D721Med (cell line): Measurements from ENCODE around the gene EXOSC9.
A peak's percentile ranks its signal among the peaks of the same experiment; 100 is the strongest.

ENCODE experiments used
- DNase-seq: peaks from one replicate; pipeline ENCODE4 v3.0.0; 2011; ENCODE audit warnings: low spot score; ENCODE audit not compliant: insufficient read length
- FAIRE-seq: peaks from 2 replicates; lab custom pipeline; 2011; peaks lifted over from hg19 to GRCh38; lab: Jason Lieb, UNC
- CTCF ChIP-seq: IDR thresholded peaks from 2 replicates; pipeline ENCODE4 v1.5.1; 2012; ENCODE audit warnings: mild to moderate bottlenecking, control low read depth; ENCODE audit not compliant: insufficient read depth; ENCODE audit errors: missing control alignments

Gene EXOSC9

DNA sequence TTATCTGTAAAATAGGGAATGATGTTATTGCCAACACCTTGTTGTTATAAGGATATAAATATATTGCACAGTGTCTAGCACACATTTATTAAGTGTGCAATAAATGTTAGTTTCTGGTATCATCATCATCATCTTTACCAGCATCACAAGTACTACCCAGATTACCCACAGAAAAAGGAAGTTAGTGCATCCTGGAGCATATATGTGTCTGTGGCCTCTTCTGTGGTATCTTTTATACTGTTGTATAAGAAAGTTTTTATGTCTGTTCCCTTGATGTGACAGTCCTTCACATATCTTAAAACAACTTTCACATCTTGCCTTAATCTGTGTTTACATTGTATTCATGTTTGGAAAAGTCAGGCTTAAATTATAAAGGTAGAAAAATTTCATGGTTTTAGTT lies 10.0 kb downstream of the EXOSC9 start:
- TF ChIP-seq CTCF: no peak
- FAIRE-seq (no peak), DNase-seq (no peak)

DNA sequence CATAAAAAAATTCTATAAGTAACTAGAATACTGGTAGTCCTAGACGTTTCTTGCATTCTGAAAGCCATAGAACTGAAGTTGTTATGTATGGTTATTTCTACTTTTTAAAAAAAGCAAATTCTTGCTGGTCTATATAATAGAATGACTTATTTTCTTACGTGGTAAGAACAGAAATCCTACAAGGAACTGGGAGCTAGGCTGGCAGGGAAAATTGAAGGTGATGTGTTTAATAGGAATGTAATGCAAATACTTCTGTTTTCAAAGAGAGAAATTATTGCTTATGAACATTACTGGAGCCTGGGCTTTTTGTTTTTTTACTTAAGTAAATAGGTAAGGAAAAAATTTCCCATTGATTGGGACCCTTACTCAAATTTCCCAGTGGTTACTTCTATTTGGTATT lies 13.6 kb downstream of the EXOSC9 start:
- no peak for TF ChIP-seq CTCF
- FAIRE-seq (no peak), DNase-seq (no peak)

- FAIRE-seq: no peak
- DNase-seq: no peak
- TF ChIP-seq CTCF: no peak
Measured at GRCh38 chr4:121817006-121817405, 15.9 kb downstream of the EXOSC9 start.

DNA sequence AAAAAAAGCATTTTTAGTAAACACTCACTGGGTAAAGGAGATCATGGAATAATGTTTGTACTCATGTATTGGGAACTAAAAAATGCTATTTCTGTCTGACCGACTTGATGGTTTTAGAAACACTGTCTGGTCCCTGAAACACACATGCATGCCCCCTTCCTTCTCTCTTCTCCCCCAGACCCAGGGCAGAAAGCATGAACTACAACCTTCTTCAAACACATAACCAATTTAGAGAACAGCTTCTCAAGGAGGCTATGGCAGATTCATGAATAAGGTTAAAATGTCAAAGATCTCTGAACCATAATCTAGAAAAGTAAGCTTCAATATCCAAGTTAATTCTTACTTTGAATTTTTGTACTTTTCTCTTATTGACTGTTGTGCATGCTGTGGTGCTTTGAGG lies 16.6 kb downstream of the EXOSC9 start:
- FAIRE-seq (peak; percentile 21), DNase-seq (no peak)
- TF ChIP-seq CTCF: no peak

- no peak for DNase-seq
- no peak for TF ChIP-seq CTCF
- no peak for FAIRE-seq
Measured at GRCh38 chr4:121818215-121818614, 17.1 kb downstream of the EXOSC9 start.

DNA sequence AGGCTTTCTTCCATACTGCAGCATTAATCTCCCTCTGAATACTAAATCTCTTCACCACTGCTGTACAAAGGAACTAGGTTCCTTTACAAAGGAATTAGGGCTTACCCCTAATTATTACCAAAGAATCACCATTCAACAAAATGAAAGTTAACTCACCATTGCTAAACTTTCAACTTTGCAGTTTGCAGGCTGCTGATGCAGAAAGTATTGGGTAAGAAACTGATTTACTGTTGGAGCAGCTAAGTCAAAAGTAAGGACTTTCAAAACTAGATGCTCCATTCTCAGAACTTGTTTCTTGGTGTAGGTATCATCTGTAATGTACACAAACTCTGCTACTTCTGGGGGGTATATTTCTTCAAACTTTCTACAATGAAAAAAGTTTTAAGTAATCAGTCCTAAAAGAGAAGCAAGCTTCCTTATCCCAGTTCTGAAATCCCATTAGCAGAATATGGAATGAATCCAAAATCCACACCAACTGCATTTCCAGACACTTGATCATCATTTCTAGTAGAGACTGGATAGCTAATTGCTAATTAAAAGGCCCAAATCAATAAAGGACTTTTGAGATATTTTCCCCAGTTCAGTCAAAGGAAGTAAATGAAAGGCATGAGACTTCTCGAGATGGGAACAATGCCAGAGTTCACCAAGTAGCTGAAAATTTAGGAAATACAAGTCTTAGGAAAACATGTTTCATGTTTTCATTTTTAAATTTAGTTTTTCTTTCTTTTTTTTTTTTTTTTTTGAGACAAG lies 18.3 kb downstream of the EXOSC9 start:
- no peak for TF ChIP-seq CTCF
- FAIRE-seq (no peak), DNase-seq (no peak)

DNA sequence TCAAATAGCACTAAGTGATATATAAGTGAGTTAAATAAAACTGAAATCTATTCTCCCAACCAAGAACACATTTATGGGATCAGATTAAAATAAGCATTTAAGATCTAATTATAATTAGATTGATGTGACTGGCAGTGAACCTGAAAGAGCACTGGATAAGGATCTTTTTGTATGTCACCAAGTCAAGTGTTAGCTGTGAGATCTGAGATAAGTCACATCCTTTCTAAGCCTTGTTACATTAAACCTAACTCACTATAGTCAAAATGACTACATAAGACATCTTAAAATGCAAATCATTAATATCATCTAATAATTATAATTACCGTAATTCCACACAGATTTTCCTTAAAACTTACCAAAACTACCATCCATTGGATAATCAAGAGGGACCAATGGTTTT lies 20.9 kb downstream of the EXOSC9 start:
- TF ChIP-seq CTCF: no peak
- FAIRE-seq: peak; percentile 74
- DNase-seq: no peak
